Left ventricle myocardium inferior (tissue), 1 donor: ENCODE results near the gene NRGN. TPM values are rescaled to one million over a fixed set of nuclear protein-coding genes. Genes with fewer than 3 reads are reported as not detected.

Experiments
- DNase-seq: peaks from one replicate; pipeline ENCODE4 v3.0.0-alpha.2; 2020
- H3K27ac ChIP-seq: fragments of 200-600 bp; replicated peaks from 2 replicates; pipeline ENCODE4 v1.8.0; 2021
- H3K27me3 ChIP-seq: fragments of 200-600 bp; 2 replicates; pipeline ENCODE4 v1.8.0; 2021; ENCODE audit warnings: low read depth
- H3K36me3 ChIP-seq: fragments of 200-600 bp; 2 replicates; pipeline ENCODE4 v1.8.0; 2021
- H3K4me1 ChIP-seq: fragments of 200-600 bp; 2 replicates; pipeline ENCODE4 v1.8.0; 2021
- H3K4me3 ChIP-seq: fragments of 200-600 bp; 2 replicates; pipeline ENCODE4 v1.8.0; 2021; ENCODE audit warnings: mild to moderate bottlenecking, moderate library complexity
- H3K9me3 ChIP-seq: fragments of 200-600 bp; replicated peaks from 2 replicates; pipeline ENCODE4 v1.8.0; 2021
- CTCF ChIP-seq: fragments of 200-600 bp; IDR thresholded peaks from 2 replicates; pipeline ENCODE4 v1.8.0; 2021; ENCODE audit warnings: antibody characterized with exemption, mild to moderate bottlenecking, borderline replicate concordance
- intact Hi-C: fragments of 100-400 bp; cut with micrococcal nuclease; formaldehyde crosslinking; loops from one replicate; pipeline ENCODE4 v1.11.0; 2022
- total RNA-seq: library from RNA; stranded (reverse); fragmentation: NEBNext Ultra II Directional; extraction: Animal tissue kit (Norgen Biotek cat#: 25700); gene quantifications from one replicate; pipeline ENCODE4 v1.2.1, GENCODE V29; 2021
- donor health status: DM: no; HTN: yes; CAD: no; lungs with severe emphysema.

Gene NRGN
- total RNA-seq, 1 donor from 2014 or later, result 5.0 TPM

- Histone ChIP-seq H3K27me3 (peaks cover 97% of the 10 kb centered on the region), H3K4me3 (no peak overlapping the region), H3K36me3 (no peaks in the 10 kb centered on the region), H3K27ac (no peak overlapping the region), H3K4me1 (peaks cover 19% of the 10 kb centered on the region), H3K9me3 (no peaks in the 10 kb centered on the region)
- no peak for DNase-seq
- intact Hi-C loops, result no loop called here
- TF ChIP-seq CTCF, result no peak
Measured at GRCh38 chr11:124719534-124719933, 20.2 kb upstream of the NRGN start.

- intact Hi-C loops, result no loop called here
- peaks cover 35% of the 10 kb centered on the region for H3K4me1 ChIP-seq
Measured at GRCh38 chr11:124722176-124722575, 17.6 kb upstream of the NRGN start.

GRCh38 chr11:124724979-124725718, 14.6 kb upstream of the NRGN start:
- peaks cover 69% of the 10 kb centered on the region for H3K27me3 ChIP-seq
- no peaks in the 10 kb centered on the region for H3K9me3 ChIP-seq
- H3K4me1 ChIP-seq, result peaks cover 18% of the 10 kb centered on the region
- no peak for TF ChIP-seq CTCF
- intact Hi-C loops, result no loop called here
- H3K36me3 ChIP-seq, result no peaks in the 10 kb centered on the region
- peak overlapping the region; percentile 49 for H3K27ac ChIP-seq
- no peak for DNase-seq
- H3K4me3 ChIP-seq, result no peak overlapping the region

More at GRCh38 chr11:124722176-124722575, 17.6 kb upstream of the NRGN start:
- Histone ChIP-seq H3K4me3 (no peak overlapping the region), H3K27me3 (peaks cover 97% of the 10 kb centered on the region), H3K9me3 (no peaks in the 10 kb centered on the region), H3K27ac (no peak overlapping the region), H3K36me3 (no peaks in the 10 kb centered on the region)
- no peak for DNase-seq
- TF ChIP-seq CTCF, result no peak

GRCh38 chr11:124725719-124726105, 14.0 kb upstream of the NRGN start:
- H3K27me3 ChIP-seq, result peaks cover 65% of the 10 kb centered on the region
- H3K4me3 ChIP-seq, result no peak overlapping the region
- TF ChIP-seq CTCF, result no peak

GRCh38 chr11:124727474-124727873, 12.3 kb upstream of the NRGN start:
- TF ChIP-seq CTCF, result no peak
- Histone ChIP-seq H3K27me3 (peaks cover 47% of the 10 kb centered on the region), H3K27ac (no peak overlapping the region), H3K36me3 (no peaks in the 10 kb centered on the region), H3K4me3 (no peak overlapping the region), H3K4me1 (peaks cover 18% of the 10 kb centered on the region), H3K9me3 (no peaks in the 10 kb centered on the region)
- intact Hi-C loops, result no loop called here
- no peak for DNase-seq

More at GRCh38 chr11:124725719-124726105, 14.0 kb upstream of the NRGN start:
- intact Hi-C loops, result no loop called here
- DNase-seq, result no peak
- Histone ChIP-seq H3K9me3 (no peaks in the 10 kb centered on the region), H3K27ac (peak overlapping the region; percentile 49), H3K4me1 (peaks cover 18% of the 10 kb centered on the region), H3K36me3 (no peaks in the 10 kb centered on the region)
